Activated T-helper 2 cell treated with anti-CD3 and anti-CD28 coated beads, Interferon-gamma antibody, Interleukin-2, Interleukin-4, amounts not matched to agents 10 μg/mL and 5 μg/mL and 100 μg/mL, durations not matched to agents 14 hours and 24 hours and 36 hours (primary cell): ENCODE measurements around the gene ATP1B3. TPM values are rescaled to one million over a fixed set of nuclear protein-coding genes. Genes with fewer than 3 reads are reported as not detected.
"Not testable (repeated sequence)": the region's sequence is repeated elsewhere in the genome, so short reads cannot be mapped to it uniquely, and the experiment has no call there.

Experiments
- DNase-seq: peaks from one replicate; pipeline ENCODE4 v3.0.0; 2021; ENCODE audit warnings: low spot score
- H3K27ac Mint-ChIP-seq: one replicate; pipeline ENCODE4 v1.8.0; 2021; ENCODE audit warnings: mixed read lengths
- H3K27me3 Mint-ChIP-seq: one replicate; pipeline ENCODE4 v1.8.0; 2021; ENCODE audit warnings: low read depth, mixed read lengths
- H3K36me3 Mint-ChIP-seq: one replicate; pipeline ENCODE4 v1.8.0; 2021; ENCODE audit warnings: low read depth, mixed read lengths
- H3K4me1 Mint-ChIP-seq: one replicate; pipeline ENCODE4 v1.8.0; 2021; ENCODE audit warnings: low read depth, mixed read lengths
- H3K4me3 Mint-ChIP-seq: one replicate; pipeline ENCODE4 v1.8.0; 2021; ENCODE audit warnings: low read depth, mild to moderate bottlenecking, moderate library complexity, mixed read lengths
- H3K9me3 Mint-ChIP-seq: one replicate; pipeline ENCODE4 v1.8.0; 2021; ENCODE audit warnings: mixed read lengths
- intact Hi-C: fragments of 100-400 bp; cut with micrococcal nuclease; formaldehyde crosslinking; loops from one replicate; pipeline ENCODE4 v1.15.1; 2023
- total RNA-seq: library from RNA; stranded (reverse); gene quantifications from 2 replicates; pipeline ENCODE4 v1.2.3, GENCODE V29; 2022

ATP1B3 gene
- total RNA-seq, 1 donor from 2014 or later, result 206 TPM

DNA sequence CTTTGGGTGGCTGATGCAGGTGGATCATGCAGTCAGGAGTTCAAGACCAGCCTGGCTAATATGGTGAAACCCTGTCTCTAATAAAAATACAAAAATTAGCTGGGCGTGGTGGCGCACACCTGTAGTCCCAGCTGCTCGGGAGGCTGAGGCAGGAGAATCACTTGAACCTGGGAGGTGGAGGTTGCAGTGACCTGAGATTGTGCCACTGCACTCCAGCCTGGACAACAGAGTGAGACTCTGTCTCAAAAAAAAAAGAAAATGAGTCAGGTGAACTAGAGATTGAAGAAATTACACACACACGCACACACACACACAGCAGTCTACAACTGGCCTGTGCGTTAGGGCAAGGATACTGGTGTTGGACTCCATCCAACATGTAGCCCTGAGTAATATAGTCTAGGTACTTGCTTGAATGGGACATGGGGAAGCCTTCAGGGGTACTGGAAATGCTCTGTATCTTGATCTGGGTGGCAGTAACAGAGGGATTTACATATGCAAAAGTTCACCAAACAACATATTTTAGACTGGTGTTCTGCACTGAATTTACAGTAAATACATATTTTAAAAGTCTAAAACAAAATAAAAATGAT, 28.2 kb upstream of the ATP1B3 start:
- H3K27ac Mint-ChIP-seq, H3K9me3 Mint-ChIP-seq, H3K4me3 Mint-ChIP-seq, H3K27me3 Mint-ChIP-seq, DNase-seq, H3K4me1 Mint-ChIP-seq, H3K36me3 Mint-ChIP-seq, intact Hi-C loops: not testable (repeated sequence)

DNA sequence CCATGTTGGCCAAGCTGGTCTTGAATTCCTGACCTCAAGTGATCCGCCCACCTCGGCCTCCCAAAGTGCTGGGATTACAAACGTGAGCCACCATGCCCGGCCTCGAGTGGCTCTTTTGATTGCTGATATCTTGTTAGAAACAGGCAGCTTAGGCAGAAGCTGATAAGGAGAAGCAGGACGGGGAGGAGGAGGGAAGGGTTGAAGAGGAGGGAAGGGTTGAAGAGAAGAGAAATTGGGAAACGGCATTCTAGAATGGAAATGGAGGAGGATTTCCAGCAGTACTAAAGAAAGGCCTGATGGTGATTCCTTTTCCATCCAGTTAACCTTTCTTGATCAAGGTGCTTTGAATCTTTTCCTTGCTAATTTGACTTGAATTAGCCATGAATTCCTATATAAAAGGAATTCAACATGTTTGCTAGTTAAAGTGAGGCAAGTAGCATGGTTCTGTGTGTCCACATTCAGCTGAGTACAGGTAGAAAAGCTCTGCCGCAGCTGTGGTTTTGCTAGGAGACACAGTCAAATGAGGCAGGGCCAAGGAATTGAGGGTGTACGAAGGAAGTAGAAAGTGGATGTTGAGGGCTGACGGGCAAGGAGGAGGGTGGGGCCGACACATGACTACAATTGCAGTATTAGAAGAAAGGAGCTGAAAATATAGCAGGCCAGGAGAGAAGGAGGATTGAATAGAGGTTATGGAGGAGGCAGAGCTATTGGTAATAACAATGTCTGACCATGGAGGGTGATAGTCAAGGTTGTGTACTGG, 27.2 kb upstream of the ATP1B3 start:
- Mint-ChIP-seq H3K27me3 (peaks cover 9% of the 10 kb centered on the region), H3K9me3 (no peaks in the 10 kb centered on the region), H3K27ac (no peak overlapping the region), H3K4me1 (no peaks in the 10 kb centered on the region), H3K36me3 (no peaks in the 10 kb centered on the region), H3K4me3 (no peak overlapping the region)
- no peak for DNase-seq
- intact Hi-C loops, result no loop called here

DNA sequence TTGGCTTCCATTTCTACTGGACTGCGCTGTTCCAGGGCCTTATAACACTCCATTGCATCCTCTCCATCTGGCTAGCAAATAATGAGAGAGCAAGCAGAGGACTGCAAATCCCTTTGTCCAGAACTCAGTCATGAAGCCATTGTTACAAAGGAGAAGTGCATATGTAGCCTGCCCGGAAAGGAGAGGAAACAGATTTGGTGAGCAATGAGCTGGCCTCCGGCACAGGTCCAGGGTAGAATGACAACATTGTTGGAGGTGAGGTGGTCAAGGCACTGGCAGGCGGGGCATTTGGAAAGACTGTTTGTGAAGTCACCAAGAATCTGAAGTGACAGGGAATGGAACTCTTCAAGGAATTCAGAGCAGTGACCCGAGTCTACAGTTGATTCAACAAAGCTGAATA, 25.0 kb upstream of the ATP1B3 start:
- Mint-ChIP-seq H3K27ac (no peak overlapping the region), H3K4me3 (no peak overlapping the region), H3K27me3 (peaks cover 9% of the 10 kb centered on the region), H3K36me3 (no peaks in the 10 kb centered on the region), H3K9me3 (no peaks in the 10 kb centered on the region), H3K4me1 (no peaks in the 10 kb centered on the region)
- intact Hi-C loops, result no loop called here
- DNase-seq, result no peak

DNA sequence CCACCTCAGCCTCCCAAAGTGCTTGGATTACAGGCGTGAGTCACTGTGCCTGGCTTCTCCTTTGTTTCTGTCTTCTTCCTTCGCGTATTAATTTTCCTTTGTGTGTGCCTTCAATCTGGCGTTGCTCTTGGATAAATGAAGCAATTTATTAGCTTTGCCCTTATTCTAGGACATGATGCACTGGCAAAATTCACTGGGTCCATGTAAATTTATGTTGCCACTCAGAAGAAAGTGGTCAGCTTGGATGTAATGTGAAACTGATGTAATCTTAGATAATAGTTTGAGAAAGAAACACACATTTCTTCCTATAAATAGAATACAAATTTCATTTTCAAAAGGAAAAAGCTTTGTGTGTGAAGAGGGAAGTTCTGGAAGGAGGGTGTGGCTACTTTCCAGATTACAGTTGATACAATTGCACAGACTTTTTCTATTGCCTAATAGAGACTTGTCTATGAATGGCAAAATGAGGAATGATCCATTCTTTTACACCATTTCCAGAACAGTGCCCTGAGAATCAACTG, 23.3 kb upstream of the ATP1B3 start:
- no peaks in the 10 kb centered on the region for H3K9me3 Mint-ChIP-seq
- H3K27me3 Mint-ChIP-seq, result peaks cover 9% of the 10 kb centered on the region
- H3K36me3 Mint-ChIP-seq, result no peaks in the 10 kb centered on the region
- H3K4me1 Mint-ChIP-seq, result no peaks in the 10 kb centered on the region
- intact Hi-C loops, result no loop called here
- H3K27ac Mint-ChIP-seq, result no peak overlapping the region
- no peak overlapping the region for H3K4me3 Mint-ChIP-seq
- no peak for DNase-seq

DNA sequence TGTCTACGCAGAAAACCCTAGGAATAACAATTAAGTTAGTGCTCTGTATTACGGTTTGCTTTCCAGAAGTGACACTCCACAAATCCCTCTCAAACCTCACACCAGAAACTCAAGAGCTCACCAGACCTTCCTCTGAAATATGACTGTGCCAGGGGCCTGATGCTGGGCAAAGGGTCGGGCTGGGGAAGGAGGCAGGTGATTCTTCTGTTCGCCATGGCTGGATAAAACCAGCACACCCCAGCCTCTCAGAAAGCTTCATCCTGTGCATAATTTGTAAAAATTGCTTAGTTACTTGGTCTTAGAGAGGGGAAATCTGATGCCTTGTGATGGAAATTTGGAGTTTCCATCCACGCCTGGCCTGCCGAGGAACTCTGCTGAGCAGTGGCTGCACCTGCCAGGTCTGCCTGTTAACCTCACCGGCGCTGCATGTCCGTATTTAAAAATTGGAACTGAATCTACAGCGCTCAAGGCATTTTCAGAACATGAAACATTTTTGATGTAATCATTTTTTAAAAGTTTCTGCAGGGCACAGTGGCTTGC, 22.7 kb upstream of the ATP1B3 start:
- intact Hi-C loops, result no loop called here
- H3K4me1 Mint-ChIP-seq, result no peaks in the 10 kb centered on the region
- no peak overlapping the region for H3K4me3 Mint-ChIP-seq
- H3K36me3 Mint-ChIP-seq, result no peaks in the 10 kb centered on the region
- H3K9me3 Mint-ChIP-seq, result no peaks in the 10 kb centered on the region
- peaks cover 9% of the 10 kb centered on the region for H3K27me3 Mint-ChIP-seq
- H3K27ac Mint-ChIP-seq, result no peak overlapping the region
- DNase-seq, result no peak

DNA sequence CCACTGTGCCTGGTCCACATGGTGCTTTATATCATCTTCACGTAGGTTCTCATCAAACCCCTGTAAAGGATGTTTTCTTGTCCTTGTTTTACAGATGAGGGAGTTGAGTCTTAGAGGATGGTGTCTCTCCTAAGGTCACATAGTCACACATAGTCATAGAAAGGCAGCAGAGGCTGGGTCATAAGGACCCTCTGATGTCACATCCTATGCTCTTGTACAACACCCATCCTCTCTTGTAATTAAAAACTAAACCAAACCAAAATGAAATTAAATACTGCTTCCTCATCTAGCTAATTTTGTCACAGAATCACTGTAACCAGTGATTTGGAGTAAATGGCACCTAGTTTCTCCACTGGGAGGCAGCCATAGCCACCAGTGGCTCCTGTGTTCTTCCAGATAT, 21.8 kb upstream of the ATP1B3 start:
- Mint-ChIP-seq H3K4me3 (no peak overlapping the region), H3K27ac (no peak overlapping the region)

DNA sequence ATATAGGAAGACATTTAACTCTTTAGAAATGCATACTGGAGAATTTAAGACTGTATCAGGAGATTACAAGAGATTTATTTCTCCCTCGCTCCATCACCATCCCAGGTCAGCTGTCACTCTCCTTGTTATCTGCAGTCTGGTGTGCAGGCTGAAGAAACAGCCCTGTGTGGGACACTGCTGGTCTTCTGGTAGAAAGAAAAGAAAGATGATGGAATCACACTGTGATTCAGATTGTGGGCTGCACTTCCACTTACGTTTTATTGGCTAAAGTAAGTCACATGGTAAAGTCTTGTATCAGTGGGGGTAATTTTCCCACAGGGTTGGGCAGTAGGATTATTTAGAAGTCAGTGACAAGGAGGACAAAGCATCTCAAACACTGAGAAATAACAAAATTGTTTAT, 18.1 kb upstream of the ATP1B3 start:
- intact Hi-C loops, result no loop called here
- H3K27me3 Mint-ChIP-seq, result no peaks in the 10 kb centered on the region
- peaks cover 4% of the 10 kb centered on the region for H3K4me1 Mint-ChIP-seq
- no peaks in the 10 kb centered on the region for H3K9me3 Mint-ChIP-seq
- no peak overlapping the region for H3K4me3 Mint-ChIP-seq
- no peaks in the 10 kb centered on the region for H3K36me3 Mint-ChIP-seq
- no peak overlapping the region for H3K27ac Mint-ChIP-seq
- DNase-seq, result no peak

More for the DNA sequence above, 21.8 kb upstream of the ATP1B3 start:
- H3K4me1 Mint-ChIP-seq, result no peaks in the 10 kb centered on the region
- intact Hi-C loops, result no loop called here
- no peaks in the 10 kb centered on the region for H3K9me3 Mint-ChIP-seq
- peaks cover 6% of the 10 kb centered on the region for H3K27me3 Mint-ChIP-seq
- no peaks in the 10 kb centered on the region for H3K36me3 Mint-ChIP-seq
- DNase-seq, result no peak

DNA sequence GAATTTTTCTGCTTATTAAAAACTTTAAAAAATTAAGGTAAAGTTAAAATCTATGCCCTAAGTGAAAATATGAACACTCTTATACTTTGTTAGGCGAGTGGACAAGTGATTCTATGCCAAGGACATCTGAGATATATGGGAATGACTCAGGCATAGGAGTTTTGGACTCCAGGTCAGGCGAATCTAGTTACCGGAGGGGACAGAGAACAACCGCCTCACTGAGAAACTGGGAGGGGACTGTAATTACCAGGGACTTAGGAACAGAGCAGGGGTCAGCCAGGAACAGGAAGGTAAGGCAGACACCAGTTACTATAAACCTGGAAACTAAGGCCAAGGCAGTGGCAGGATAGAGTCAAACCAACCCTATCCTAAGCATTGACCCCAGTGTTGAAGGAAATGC, 16.8 kb upstream of the ATP1B3 start:
- Mint-ChIP-seq H3K4me1 (peaks cover 6% of the 10 kb centered on the region), H3K27me3 (no peaks in the 10 kb centered on the region), H3K9me3 (no peaks in the 10 kb centered on the region), H3K27ac (no peak overlapping the region), H3K4me3 (no peak overlapping the region), H3K36me3 (no peaks in the 10 kb centered on the region)
- DNase-seq, result no peak
- intact Hi-C loops, result no loop called here

DNA sequence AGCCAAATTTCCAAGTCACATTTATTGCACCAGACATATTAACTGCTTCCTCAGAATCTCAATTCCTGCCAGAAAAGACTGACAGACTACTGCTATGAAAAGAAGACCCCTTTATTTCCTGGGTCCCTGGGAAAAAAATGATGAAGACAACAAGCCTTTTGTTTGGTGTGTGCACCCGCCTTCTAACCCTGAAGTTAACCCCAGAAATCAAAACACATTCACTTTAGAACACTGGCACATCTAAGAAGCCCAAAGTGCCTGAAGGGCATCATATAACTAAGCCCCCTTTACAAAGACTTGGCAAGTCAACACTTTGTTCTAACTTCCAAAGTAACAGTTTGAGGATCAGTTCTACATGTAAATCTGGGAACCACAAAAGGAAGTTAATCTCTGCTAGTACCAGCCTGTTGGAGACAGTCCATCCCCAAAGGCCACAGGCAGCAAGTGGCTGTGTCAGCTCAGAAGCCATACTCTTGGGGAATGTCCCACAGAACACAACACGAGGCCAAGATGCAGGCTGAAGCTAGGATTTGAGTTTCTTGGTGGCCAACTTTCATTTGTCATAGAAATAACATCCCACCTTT, 16.3 kb upstream of the ATP1B3 start:
- peaks cover 1% of the 10 kb centered on the region for H3K27me3 Mint-ChIP-seq
- no peak overlapping the region for H3K4me3 Mint-ChIP-seq
- H3K27ac Mint-ChIP-seq, result no peak overlapping the region
- no peaks in the 10 kb centered on the region for H3K36me3 Mint-ChIP-seq
- no peak for DNase-seq
- intact Hi-C loops, result no loop called here
- H3K4me1 Mint-ChIP-seq, result peaks cover 6% of the 10 kb centered on the region
- H3K9me3 Mint-ChIP-seq, result no peaks in the 10 kb centered on the region

DNA sequence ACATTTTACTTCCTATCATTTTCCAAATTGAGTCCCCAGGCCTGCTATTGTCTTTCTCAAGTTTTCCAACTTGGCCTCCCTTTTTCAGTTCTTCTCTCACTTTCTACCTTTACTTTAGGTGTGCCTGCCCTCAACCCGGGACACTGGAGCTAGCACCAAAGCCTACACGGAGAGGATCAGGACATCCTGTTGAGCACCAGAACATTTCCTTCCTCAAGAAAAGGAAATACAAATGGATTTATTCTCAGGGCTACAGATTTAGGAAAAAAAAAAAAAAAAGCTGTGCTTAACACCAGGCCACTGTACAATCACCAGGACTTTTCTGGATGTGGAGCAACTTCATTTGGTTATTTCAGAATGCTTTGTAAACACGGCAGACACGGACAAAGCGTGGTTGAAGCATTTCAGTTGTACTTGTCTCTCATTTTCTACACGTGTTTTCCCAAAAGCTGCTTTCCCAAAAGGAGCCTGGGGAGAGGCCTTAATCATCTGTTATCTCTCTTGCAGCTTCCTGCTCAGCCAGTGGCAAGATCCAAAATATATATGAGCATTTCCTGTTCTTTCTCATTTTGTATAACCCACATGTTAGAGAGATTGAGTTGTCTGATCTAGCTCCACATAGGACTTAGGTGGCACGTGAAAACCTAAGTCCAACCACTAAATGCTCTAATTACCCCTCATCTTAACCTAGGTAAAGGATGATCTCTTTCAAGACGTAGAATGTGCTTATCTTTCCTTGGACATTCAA, 15.5 kb upstream of the ATP1B3 start:
- H3K27me3 Mint-ChIP-seq, result peaks cover 3% of the 10 kb centered on the region
- intact Hi-C loops, result no loop called here
- no peak for DNase-seq
- H3K4me3 Mint-ChIP-seq, result no peak overlapping the region
- H3K9me3 Mint-ChIP-seq, result no peaks in the 10 kb centered on the region
- H3K36me3 Mint-ChIP-seq, result no peaks in the 10 kb centered on the region
- H3K4me1 Mint-ChIP-seq, result peaks cover 6% of the 10 kb centered on the region
- no peak overlapping the region for H3K27ac Mint-ChIP-seq

DNA sequence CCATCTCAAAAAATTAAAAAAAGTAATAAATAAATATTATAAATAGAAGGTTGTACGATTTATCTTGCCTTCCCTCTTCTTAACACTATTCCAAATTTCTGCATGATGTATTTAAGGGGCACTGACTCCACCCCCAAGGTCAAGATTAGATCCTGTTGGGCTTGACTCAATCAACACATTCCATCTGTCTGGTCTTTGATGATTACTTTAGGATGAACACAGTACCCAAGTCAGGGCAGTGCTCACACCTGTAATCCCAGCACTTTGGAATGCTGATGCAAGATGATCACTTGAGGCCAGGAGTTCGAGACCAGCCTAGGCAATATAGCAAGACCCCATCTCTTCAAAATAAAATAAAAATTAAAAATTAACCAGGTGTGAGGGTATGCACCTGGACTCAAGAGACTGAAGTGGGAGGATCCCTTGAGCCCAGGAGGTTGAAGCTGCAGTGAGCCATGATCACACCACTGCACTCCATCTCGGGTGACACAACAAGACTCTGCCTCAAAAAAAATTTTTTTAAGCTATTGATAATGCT, 14.1 kb upstream of the ATP1B3 start:
- no peak for DNase-seq
- Mint-ChIP-seq H3K27me3 (peaks cover 3% of the 10 kb centered on the region), H3K4me3 (no peak overlapping the region), H3K27ac (no peak overlapping the region), H3K9me3 (no peaks in the 10 kb centered on the region), H3K4me1 (peaks cover 6% of the 10 kb centered on the region), H3K36me3 (no peaks in the 10 kb centered on the region)
- intact Hi-C loops, result no loop called here

DNA sequence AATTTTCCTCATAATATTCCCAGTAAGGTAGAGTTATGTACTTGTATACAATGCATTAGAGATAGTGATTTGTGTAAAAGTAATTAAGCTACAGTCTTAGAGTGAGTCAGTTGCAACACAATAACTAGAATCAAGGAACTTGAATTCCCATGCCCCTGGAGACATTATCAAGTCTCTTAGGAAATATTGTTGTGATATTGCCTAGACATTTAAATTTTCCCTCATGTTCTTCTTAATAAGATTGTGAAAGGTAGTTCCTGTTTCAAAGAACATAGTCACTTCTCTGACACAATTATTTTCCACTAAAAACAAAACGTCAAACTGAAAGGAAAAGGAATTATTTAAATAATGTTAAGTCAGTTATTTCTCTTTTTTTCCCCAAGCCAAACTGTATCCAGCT, 13.0 kb upstream of the ATP1B3 start:
- no peak overlapping the region for H3K27ac Mint-ChIP-seq
- DNase-seq, result no peak
- H3K27me3 Mint-ChIP-seq, result peaks cover 3% of the 10 kb centered on the region
- H3K9me3 Mint-ChIP-seq, result no peaks in the 10 kb centered on the region
- H3K4me3 Mint-ChIP-seq, result no peak overlapping the region
- no peaks in the 10 kb centered on the region for H3K36me3 Mint-ChIP-seq
- intact Hi-C loops, result no loop called here
- H3K4me1 Mint-ChIP-seq, result peaks cover 6% of the 10 kb centered on the region
